ENCODE results near the gene ANKRD10.

DNA sequence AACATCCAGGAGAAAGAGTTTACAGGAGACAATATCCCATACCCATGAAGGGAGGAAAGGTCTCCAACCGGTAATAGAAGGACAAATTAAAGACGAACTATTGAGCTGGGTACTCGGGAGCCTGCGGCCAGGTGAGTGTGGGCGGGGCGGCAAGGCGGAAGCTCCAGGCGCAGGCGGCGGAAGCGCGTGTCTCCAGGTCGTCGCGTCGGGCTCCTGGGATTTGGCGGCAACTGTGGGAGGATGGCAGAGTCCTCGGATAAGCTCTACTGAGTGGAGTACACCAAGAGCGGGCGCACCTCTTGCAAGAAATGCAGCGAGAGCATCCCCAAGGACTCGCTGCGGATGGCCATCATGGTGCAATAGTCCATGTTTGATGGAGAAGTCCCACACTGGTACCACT lies 21.6 kb upstream of the ANKRD10 start:
- TF ChIP-seq, protein P1, sequence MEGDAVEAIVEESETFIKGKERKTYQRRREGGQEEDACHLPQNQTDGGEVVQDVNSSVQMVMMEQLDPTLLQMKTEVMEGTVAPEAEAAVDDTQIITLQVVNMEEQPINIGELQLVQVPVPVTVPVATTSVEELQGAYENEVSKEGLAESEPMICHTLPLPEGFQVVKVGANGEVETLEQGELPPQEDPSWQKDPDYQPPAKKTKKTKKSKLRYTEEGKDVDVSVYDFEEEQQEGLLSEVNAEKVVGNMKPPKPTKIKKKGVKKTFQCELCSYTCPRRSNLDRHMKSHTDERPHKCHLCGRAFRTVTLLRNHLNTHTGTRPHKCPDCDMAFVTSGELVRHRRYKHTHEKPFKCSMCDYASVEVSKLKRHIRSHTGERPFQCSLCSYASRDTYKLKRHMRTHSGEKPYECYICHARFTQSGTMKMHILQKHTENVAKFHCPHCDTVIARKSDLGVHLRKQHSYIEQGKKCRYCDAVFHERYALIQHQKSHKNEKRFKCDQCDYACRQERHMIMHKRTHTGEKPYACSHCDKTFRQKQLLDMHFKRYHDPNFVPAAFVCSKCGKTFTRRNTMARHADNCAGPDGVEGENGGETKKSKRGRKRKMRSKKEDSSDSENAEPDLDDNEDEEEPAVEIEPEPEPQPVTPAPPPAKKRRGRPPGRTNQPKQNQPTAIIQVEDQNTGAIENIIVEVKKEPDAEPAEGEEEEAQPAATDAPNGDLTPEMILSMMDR (conservative IDR thresholded peaks at IDR 0.05): no peak
- no peak for TF ChIP-seq ZFX (IDR thresholded peaks at IDR 0.05)
